ENCODE measurements around the gene NEDD4L.
"Not testable (repeated sequence)": the region's sequence is repeated elsewhere in the genome, so short reads cannot be mapped to it uniquely, and the experiment has no call there.

Gene NEDD4L

DNA sequence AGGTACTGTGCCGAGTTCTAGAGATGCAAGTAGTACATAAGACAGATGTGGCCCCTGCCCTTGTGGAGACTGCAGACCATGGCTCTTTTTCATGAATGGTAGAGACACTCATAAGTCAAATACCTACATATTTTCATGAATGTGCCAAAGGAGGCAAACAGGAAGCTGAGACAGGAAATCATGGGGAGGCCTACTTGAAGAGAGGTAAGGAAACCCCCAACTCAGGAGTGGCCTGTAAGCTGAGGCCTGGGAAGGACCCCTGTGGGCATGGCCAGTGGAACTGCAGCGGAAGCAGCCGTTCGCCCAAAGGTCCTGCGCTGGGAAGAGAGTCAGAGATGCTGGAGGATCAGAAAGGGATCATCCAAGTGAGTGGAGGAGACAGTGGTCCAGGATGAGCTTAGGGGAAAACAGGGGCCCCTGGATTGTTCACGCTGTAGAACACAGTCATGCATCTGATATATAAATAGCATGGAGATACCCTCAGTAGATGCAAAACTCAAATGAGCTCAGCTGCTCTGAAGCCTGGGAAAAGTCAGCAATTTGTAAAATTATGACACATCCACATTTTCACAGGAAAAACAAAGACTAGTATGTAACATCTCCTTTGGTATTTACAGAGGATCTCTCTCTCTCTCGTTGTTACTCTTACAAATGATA, 228.9 kb downstream of the NEDD4L start:
- FAIRE-seq: no peak

DNA sequence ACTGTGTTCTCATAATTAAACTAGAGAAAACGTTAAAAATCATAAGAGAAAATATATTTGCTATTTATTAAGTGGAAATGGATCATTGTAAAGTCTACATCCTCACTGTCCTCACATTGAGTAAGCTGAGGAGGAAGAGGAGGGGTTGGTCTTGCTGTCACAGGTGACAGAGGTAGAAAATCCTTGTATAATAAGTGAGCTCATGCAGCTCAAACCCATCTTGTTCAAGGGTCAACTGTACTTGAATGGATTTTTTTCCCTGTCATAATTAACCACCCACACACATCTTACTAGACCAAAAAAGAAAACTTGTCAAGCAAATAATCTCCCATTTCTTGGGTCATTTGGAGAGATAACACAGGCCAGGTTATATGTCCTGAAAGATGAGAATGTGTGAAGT, 231.2 kb downstream of the NEDD4L start:
- FAIRE-seq: no peak

DNA sequence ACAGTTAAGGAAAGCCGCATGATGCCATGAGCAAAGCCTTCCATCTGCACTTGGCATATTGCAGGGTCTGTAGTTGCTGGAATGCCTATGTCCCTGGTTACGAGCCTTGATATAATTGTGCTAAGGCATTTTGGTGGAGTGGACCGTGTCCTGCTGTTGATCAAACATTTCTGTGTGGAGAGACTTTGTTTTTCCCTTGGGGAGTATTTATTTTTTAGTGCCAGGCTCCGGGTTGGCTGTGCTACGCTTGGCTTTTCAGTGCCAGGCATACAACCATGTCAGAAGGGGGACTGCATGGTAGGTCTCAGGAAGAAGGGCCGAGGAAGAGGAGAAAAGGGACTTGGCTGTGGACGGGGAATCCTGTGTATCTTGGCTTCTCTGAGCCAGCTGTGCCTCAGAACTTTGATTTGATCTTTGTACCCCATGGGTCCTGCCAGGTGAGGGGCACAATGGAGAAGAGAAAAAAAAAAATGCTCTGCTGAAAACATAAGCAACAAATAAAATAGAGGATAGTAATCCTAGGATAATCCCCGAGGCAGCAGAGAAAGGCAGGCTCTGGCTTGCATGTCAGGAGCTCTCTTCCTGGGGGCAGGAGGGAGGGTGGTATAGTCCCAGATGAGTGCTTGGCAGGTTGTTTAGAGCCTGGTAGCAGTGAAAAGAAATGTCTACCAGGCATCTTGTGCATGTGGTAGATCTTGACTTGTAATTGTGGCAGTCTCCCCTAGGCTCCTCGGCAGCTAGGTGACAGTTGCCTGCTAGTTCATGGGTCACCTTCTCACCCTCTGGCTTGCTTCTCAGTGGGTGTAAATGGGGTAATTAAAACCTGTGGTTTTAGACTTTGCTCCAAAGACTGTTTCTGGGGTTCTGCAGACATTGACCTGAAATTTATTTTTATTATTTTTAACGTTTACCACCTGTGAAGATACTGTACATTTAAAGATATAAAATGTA, 233.0 kb downstream of the NEDD4L start:
- FAIRE-seq: no peak

DNA sequence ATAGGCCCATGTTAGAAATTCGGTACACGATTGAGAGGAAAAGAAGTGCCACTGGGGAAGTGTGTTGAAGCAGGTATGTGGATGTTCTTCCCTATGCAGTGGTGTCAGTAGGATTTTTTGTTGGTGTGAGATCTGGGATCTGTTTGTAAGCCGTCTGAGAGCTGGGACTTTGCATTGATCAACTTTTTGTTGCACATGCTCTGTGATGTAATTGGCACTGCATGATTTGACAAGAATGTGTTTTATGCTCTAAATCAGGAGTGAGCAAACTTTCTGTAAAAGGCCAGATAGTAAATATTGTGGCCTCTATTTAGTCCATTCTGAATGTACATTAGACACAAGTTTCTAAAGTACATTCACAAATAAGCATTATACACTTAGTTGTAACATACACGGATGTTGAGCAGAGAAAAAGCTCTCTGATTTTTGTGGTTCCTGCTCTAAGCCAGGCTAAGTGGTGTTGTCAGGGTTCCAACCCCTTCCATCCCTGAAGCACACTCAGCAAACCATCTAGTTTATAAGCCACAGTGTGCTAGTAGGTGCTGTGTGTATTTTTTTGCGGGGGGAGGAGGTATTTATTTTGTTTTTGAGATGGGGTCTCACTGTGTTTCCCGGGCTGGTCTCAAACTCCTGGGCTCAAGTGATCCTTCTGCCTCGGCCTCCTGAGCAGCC, 235.6 kb downstream of the NEDD4L start:
- FAIRE-seq: no peak

GRCh38 chr18:58280191-58280590, 236.2 kb downstream of the NEDD4L start:
- no peak for FAIRE-seq

DNA sequence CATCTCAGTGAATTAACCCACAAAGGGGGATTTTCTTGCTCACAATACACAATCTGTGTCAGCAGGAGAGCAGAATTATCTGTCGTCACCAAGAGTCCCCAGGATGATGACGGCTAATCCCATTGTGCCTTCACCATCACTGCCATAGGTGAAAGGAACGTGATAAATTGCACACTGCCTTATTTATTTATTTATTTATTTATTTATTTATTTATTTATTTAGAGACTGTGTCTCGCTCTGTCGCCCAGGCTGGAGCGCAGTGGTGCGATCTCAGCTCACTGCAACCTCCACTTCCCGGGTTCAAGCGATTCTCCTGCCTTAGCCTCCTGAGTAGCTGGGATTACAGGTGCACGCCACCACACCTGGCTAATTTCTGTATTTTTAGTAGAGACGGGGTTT, 238.8 kb downstream of the NEDD4L start:
- not testable (repeated sequence) for FAIRE-seq

GRCh38 chr18:58284699-58285448, 240.8 kb downstream of the NEDD4L start:
- FAIRE-seq: no peak

- no peak for FAIRE-seq
Observed at GRCh38 chr18:58285449-58286130, 241.6 kb downstream of the NEDD4L start.

DNA sequence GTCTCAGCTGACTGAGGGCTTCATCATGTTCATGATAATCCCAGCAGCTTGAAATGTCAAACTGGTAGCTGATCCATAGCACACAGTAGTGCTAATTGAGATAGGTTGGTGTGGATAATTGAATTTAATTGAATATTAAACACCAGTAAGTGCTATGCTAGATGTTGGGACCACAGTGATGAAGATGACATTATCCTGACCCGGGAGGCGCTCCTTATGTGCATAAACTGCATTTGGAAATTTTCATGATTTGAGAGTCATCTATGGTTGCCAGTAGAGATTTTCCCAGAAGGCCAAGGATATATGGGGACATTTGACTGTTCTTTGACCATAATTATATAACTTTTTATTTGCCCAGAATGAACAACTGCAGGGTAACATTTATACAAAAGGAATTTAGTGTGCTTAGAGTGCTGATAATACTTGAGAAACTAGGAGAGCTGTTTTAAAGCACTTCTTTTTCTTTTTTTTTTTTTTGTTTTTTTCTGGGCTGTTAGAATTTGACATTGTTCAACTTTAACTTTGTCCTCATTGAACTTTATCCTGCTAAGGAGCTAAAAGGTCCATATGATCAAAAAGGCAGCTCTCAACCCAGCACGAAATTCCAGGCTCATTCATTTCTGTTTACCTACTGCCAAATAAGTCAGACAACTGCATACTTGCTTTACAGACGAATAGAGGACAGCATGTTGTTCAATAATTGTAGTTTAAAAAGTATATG, 242.8 kb downstream of the NEDD4L start:
- FAIRE-seq: no peak

- FAIRE-seq: no peak
Observed at GRCh38 chr18:58287353-58288274, 243.6 kb downstream of the NEDD4L start.

DNA sequence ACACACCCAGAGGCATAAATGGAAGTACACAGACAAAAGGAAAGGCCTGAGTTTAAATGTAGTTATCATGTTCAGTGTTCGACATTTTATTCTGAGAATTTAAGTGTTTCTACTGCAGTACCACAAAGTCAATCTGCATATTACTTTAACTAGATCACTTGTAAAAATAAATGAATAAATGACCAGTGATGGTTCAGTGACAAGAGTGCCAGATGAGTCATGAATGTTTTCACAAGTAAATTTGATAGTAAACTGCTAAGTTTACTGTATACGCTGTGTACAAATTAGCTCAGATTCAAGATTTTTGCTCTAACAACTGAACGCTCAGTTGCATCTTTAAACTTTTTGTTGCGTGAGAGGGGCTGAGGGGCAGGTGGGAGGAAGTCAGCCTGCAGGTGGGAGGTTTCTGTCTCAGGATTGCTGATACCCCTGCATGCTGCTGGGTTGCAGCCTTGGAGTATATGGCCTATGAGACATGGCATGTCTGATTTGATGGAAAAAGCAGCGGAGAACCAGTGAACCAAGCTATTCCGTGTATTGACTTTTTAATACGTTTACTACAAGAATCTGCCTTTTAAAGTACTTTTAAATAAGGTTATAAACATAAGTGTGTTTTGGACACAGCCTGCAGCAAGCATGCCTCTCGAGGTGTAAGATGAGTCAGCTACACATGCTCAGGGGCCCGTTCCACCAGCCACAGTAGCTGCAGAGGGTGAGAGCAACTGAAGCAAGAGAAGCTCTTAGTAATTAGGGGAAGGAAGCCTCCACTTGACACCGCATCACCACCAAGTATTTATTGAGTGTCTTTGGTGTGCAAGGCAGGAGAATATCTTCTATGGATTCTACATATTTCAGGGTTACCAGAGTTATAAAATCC, 245.1 kb downstream of the NEDD4L start:
- FAIRE-seq: no peak

- no peak for FAIRE-seq
Observed at GRCh38 chr18:58290116-58290695, 246.2 kb downstream of the NEDD4L start.

DNA sequence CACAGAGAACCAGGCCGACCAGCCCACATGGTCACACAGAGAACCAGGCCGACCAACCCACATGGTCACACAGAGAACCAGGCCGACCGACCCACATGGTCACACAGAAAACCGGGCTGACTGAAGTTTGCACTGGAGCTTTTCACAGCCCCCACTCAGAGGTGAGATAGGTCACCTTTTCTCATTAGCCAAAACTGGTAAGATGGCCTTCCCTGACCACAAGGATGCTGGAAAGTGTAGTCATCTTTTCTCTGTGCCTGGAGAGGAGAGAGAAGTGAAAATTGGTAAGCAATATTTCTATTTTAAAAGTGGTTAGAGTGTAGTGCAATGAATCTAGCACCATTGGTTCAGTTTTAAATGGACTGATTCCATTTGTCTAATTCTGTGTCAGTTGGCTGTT, 247.1 kb downstream of the NEDD4L start:
- FAIRE-seq: no peak

- no peak for FAIRE-seq
Observed at GRCh38 chr18:58292638-58293037, 248.6 kb downstream of the NEDD4L start.

GRCh38 chr18:58297198-58297597, 253.2 kb downstream of the NEDD4L start:
- no peak for FAIRE-seq

- FAIRE-seq: no peak
Observed at GRCh38 chr18:58298251-58299134, 254.5 kb downstream of the NEDD4L start.

GRCh38 chr18:58299135-58299473, 255.1 kb downstream of the NEDD4L start:
- no peak for FAIRE-seq

GRCh38 chr18:58299936-58300335, 255.9 kb downstream of the NEDD4L start:
- no peak for FAIRE-seq

Data from TTC549 (cell line).